COLO668 (cell line): Measurements from ENCODE around the gene SREBF1.
A peak's percentile ranks its signal among the peaks of the same experiment; 100 is the strongest.
"Not testable (repeated sequence)": the region's sequence is repeated elsewhere in the genome, so short reads cannot be mapped to it uniquely, and the experiment has no call there.

Experiments used
- DNase-seq: peaks from one replicate; lab custom pipeline; 2025; ENCODE audit not compliant: unreplicated experiment; lab: John Stamatoyannopoulos, UW

Gene SREBF1

GRCh38 chr17:17813055-17813724 is 23.6 kb downstream of the SREBF1 start:
- no peak for DNase-seq

DNA sequence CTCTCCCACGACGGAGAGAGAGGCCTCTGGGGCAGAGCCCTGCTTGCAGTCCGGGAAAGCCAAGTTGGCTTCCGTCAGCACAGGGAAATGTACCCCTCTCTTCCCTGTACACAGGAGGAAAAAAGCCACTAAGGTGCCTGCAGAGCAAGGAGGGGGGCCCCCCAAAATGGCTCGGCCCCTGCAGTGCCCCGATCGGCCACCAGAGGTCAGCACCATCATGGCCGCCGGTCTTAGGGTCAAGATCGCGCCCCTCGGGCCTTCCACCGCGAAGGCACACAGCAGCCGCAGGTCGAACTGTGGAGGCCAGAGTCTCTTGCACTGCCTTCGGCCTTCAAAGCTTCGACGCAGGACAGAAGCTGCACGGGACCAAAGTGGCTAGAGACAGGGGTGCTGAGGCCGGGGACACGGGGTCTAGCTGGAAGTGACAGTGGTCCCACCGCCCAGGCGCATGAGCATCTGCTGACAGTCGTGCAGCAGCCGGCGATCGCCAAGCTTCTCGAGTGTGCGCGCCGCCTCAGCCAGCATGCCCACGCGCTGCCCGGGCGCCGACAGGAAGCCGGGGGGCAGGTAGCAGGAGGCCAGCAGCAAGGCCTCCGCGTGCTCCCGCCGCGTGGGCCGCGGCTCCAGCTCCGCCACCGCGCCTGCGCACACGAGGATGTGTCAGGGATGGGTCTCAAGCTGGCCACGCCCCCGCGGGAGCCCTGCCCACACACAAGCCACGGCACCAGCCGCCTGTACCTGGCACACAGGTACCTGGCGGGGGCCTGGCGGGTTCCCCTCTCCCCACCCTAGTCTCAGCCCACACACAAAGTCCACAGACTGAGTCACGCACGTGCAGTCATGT is 24.4 kb downstream of the SREBF1 start:
- peak; percentile 46 for DNase-seq

DNA sequence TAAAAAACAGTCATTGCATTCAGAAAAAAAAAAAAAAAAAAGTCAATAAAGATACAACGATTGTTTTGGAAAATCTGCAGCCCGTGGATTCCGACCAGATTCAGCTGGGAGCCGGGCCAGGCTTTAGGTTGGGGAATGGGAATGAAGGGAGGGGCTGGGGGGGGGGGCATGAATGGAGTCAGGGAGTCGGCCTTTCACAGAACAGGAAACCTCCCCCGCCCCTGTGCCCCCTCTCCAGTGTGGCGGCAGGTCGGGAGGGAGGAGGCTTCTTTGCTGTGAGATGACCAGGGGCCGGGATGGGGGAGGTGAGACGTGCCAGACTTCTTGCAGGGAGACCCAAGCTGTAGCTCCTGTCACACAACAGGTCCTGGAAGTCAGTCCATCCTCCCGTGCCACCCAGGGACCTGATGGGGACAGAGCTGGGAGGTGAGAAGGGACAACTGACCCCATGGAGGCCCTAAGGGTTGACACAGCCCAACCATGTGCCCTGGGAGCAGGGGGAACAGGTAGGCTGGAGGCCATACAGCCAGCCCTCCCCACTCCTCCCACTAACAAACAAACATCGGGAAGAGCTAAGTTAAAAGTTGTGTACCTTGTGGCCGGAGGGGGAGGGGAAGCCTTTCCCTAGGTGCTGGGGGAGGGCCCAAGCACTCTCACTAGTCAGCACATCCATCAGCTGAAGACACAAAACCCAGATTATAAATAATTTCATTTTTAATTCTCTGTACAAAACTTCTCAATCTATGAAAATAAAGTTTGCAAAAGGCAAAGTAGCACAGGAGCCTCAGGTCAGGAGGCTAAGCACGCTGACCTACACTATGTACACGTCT is 25.2 kb downstream of the SREBF1 start:
- DNase-seq = peak; percentile 9

DNA sequence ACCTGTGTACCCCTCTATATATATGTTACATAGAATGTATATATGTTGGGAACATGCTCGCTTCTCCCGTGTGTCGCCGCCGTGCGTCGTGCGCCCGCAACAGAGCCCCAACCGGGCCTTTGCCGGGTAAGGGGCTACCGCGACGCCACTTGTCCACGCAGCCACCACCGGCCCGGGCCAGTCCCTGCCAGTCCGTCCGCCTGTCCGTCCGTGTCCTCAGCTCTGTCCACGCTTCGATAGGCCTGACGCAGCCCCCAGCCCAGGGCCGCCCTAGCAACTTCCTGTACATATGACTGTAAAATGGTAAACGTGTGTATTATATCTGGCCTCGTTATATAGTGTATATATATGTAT is 25.9 kb downstream of the SREBF1 start:
- no peak for DNase-seq

DNA sequence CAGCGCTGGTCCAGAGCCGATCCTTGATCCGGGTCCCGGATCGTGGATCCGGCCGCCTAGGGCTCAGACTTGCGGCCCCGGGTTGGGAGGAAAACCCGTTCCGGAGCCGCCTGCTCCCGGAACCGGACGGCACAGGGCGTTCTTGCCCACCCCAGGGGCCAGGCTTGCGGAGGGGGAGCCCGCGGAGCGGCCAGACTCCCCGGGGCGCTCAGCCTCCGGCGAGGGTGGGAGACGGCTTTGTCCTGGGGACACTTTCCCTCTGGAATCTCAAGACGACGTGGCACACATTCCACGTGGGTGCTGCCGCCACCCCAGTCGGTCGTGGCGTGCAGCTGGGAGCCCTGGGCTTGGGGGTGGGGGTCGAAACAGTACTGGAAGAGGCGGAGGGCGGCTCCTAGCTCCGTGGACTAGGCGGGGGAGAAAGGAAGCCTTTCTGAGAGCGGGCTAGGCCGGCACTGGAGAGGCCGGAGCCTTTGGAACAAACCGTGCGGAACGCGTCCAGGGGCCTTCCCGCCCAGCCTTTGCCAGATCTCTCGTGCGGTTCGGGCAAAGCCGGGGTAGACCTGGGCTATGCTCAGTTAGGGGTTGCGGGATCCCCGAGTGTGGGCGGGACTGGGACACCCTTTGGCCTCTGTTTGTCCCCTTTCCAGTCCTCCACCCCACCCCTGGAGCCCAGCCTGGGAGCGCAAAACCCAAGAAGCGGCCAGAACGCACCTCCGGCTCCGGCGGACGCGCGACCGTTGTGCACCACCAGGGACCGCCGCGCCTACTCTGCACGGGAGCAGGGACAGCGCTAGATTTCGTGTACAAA is 26.5 kb downstream of the SREBF1 start:
- no peak for DNase-seq

GRCh38 chr17:17809531-17810083 is 27.2 kb downstream of the SREBF1 start:
- DNase-seq = no peak

- DNase-seq = no peak
Measured at GRCh38 chr17:17808706-17809432, 27.9 kb downstream of the SREBF1 start.

DNA sequence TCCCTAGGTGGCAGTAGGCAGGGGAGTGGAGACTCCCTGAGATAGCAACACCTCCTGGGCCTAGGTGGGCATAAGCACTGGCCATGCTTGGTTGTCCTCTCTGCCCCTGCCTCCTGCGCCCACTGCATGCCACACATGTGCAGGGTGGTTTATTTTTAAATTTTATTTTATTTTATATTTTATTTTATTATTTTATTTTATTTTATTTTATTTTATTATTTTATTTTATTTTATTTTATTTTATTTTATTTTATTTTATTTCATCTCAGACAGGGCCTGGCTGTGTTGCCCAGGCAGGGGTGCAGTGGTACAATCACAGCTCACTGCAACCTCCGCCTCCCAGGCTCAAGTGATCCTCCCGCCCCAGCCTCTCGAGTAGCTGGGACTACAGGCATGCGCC is 28.6 kb downstream of the SREBF1 start:
- not testable (repeated sequence) for DNase-seq

DNA sequence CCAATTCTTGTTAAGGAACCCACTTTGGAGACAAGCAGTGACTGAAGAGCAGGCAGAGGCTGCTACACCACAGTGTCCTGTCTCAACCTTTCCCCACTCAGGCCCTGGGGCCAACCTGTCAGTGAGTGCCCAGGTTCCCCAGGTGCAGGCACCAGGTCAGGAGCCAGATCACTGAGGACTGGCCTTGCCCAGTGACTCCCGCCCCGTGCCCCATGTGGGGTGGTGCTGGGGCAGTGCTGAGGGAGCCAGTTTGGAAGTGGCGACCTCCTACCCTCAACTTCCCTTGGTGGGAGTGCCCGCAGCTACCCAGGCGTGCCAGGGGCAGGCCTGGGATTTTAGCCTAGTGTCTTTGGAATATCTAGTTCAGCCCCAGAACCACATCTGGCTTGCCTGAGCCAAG is 29.3 kb downstream of the SREBF1 start:
- no peak for DNase-seq

GRCh38 chr17:17806611-17807274 is 30.0 kb downstream of the SREBF1 start:
- no peak for DNase-seq

- DNase-seq = no peak
Measured at GRCh38 chr17:17806035-17806434, 30.8 kb downstream of the SREBF1 start.

DNA sequence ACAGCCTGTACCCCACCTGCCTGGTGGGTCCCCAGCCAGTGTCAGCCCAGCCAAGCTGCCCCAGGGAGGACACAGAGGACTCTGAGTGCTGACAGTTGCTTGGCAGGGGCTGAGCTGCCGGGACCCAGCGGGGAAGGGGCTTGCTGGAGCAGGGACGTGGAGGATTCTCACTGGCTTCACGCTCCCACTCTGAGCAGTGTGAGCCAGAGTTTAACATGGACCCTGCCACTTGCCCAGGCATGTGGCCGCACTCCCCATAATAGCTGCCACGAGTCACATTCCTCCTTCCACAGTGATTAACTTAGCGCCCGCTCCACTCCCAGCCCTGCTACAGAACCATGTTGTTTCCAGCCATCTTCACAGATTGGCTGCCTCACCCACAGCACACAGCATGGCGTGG is 31.2 kb downstream of the SREBF1 start:
- DNase-seq = no peak

DNA sequence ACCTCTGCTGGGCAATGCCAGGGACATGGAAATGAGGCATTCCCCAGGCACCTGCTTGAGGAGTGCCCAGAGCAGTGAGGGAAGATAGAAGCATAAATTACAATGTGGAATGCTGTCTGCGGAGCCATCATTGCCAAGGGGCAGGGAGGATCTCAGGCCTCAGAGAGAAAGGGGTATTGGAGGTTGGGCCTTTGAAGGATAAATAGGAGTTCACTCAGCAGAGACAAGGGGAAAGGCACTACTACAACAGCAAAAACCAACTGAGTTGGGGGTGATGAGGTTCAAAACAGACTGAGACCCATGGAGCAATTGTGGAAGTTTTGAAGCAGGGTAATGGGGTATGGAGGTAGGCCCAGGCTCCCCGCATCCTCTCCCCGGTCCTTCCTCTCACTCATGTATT is 32.8 kb downstream of the SREBF1 start:
- no peak for DNase-seq

DNA sequence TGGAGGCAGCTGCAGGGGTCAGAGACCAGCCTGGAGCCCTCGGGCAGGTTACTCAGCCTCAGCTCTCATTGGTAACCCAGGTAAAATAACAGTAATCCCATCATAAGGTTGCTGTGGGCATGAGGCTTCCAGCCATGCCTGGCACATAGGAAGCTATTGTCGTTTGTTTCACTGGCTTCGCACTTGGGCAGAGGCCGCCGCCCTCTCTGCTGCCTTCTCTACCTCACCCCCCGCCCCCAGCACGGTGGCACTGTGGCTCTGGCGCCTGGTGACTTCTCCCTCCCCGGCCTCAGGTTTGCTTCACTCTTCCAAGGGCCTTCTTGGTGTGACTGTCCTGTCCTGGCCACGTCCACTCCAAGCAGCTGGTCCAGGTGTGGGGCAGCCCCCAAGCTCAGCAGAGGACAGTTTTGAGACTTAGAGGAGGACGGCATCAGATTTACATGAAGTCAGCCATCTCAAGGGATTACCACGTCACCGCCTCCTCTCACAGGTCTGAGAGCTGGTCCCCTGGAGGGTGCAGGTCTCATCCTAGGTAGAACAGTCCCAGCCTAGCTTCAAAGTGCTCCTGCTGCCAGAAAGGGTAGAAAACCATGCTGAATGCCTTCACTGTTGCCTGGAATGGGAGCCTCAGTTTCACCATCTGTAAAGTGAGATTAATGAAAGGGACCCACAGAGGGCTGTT is 34.8 kb downstream of the SREBF1 start:
- DNase-seq = no peak

GRCh38 chr17:17800504-17801021 is 36.2 kb downstream of the SREBF1 start:
- DNase-seq = no peak

DNA sequence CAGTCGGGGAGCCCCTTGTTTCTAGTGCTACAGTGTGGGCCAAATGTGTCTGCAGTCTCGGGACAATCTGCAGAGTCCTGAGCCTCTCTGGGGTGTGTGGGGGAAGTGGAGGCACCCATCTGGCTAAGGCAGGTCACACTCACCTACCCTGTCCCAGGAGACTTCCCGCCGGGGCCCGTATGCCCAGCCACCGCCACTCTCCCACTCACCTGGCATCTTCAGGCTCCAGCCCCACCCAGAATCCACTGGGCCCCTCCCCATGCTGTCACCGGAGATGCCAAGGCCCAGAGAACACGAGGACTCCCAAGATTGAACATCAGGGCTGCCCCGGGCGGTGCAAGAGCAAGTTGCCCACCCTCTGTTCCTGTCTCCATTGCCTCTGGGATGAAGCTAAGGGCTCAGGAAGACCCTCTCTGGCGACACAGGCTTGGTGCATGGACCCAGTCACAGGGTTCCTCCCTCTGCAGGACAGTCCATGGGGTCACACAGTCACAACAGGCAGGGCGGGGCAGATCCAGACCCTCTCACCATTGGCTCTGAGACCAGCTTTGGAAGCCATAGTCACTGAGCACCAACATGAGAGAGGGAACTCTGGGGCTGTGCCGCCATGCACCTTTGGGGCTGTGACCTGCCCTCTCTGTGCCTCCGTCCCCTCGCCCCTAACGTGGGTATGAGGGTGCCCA is 38.1 kb downstream of the SREBF1 start:
- no peak for DNase-seq

DNA sequence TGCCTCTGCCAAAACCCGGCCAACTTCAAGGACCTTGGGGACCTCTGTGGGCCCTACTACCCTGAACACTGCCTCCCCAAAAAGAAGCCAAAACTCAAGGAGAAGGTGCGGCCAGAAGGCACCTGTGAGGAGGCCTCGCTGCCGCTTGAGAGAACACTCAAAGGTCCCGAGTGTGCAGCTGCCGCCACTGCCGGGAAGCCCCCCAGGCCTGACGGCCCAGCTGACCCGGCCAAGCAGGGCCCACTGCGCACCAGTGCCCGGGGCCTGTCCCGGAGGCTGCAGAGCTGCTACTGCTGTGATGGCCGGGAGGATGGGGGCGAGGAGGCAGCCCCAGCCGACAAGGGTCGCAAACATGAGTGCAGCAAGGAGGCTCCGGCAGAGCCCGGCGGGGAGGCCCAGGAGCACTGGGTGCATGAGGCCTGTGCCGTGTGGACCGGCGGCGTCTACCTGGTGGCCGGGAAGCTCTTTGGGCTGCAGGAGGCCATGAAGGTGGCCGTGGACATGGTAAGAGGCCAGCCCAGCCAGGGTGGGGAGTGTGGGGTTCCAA is 38.7 kb downstream of the SREBF1 start:
- DNase-seq = no peak
